Measurements from ENCODE around the gene IREB2.
A peak's percentile ranks its signal among the peaks of the same experiment; 100 is the strongest.
"Not testable (repeated sequence)": the region's sequence is repeated elsewhere in the genome, so short reads cannot be mapped to it uniquely, and the experiment has no call there.

Gene IREB2

GRCh38 chr15:78419367-78419766, 18.6 kb upstream of the IREB2 start:
- peaks cover 5% of the 10 kb centered on the region for H3K4me1 Mint-ChIP-seq (ENCODE audit: low read depth)
- H3K27me3 Mint-ChIP-seq, result peaks cover 2% of the 10 kb centered on the region
- H3K27ac Mint-ChIP-seq, result no peak overlapping the region
- H3K36me3 Mint-ChIP-seq, result no peaks in the 10 kb centered on the region
- H3K9me3 Mint-ChIP-seq (ENCODE audit: low read depth), result no peaks in the 10 kb centered on the region
- H3K4me3 Mint-ChIP-seq, result no peak overlapping the region

GRCh38 chr15:78420220-78420619, 17.8 kb upstream of the IREB2 start:
- H3K4me3 Mint-ChIP-seq, result no peak overlapping the region
- H3K36me3 Mint-ChIP-seq, result no peaks in the 10 kb centered on the region
- no peaks in the 10 kb centered on the region for H3K9me3 Mint-ChIP-seq (ENCODE audit: low read depth)
- H3K27ac Mint-ChIP-seq, result no peak overlapping the region
- peaks cover 2% of the 10 kb centered on the region for H3K27me3 Mint-ChIP-seq
- H3K4me1 Mint-ChIP-seq (ENCODE audit: low read depth), result peaks cover 10% of the 10 kb centered on the region

GRCh38 chr15:78420766-78421165, 17.2 kb upstream of the IREB2 start:
- no peaks in the 10 kb centered on the region for H3K36me3 Mint-ChIP-seq
- H3K27me3 Mint-ChIP-seq, result peaks cover 2% of the 10 kb centered on the region
- H3K27ac Mint-ChIP-seq, result no peak overlapping the region
- no peaks in the 10 kb centered on the region for H3K9me3 Mint-ChIP-seq (ENCODE audit: low read depth)
- no peak overlapping the region for H3K4me3 Mint-ChIP-seq
- peaks cover 16% of the 10 kb centered on the region for H3K4me1 Mint-ChIP-seq (ENCODE audit: low read depth)

- no peaks in the 10 kb centered on the region for H3K36me3 Mint-ChIP-seq
- peaks cover 2% of the 10 kb centered on the region for H3K27me3 Mint-ChIP-seq
- no peak overlapping the region for H3K27ac Mint-ChIP-seq
- H3K4me3 Mint-ChIP-seq, result no peak overlapping the region
- H3K9me3 Mint-ChIP-seq (ENCODE audit: low read depth), result no peaks in the 10 kb centered on the region
- H3K4me1 Mint-ChIP-seq (ENCODE audit: low read depth), result peaks cover 22% of the 10 kb centered on the region
Measured at GRCh38 chr15:78421238-78421965, 16.6 kb upstream of the IREB2 start.

- Mint-ChIP-seq H3K4me3 (no peak overlapping the region), H3K4me1 (ENCODE audit: low read depth) (peaks cover 23% of the 10 kb centered on the region), H3K9me3 (ENCODE audit: low read depth) (no peaks in the 10 kb centered on the region), H3K36me3 (no peaks in the 10 kb centered on the region), H3K27me3 (peaks cover 2% of the 10 kb centered on the region), H3K27ac (no peak overlapping the region)
Measured at GRCh38 chr15:78422571-78423340, 15.3 kb upstream of the IREB2 start.

GRCh38 chr15:78424673-78425072, 13.3 kb upstream of the IREB2 start:
- no peaks in the 10 kb centered on the region for H3K9me3 Mint-ChIP-seq (ENCODE audit: low read depth)
- no peak overlapping the region for H3K4me3 Mint-ChIP-seq
- H3K27me3 Mint-ChIP-seq, result peaks cover 2% of the 10 kb centered on the region
- no peaks in the 10 kb centered on the region for H3K36me3 Mint-ChIP-seq
- H3K4me1 Mint-ChIP-seq (ENCODE audit: low read depth), result peaks cover 23% of the 10 kb centered on the region
- H3K27ac Mint-ChIP-seq, result no peak overlapping the region

GRCh38 chr15:78425643-78426042, 12.4 kb upstream of the IREB2 start:
- Mint-ChIP-seq H3K4me3 (peak overlapping the region; percentile 64), H3K4me1 (ENCODE audit: low read depth) (peaks cover 23% of the 10 kb centered on the region), H3K36me3 (no peaks in the 10 kb centered on the region), H3K9me3 (ENCODE audit: low read depth) (no peaks in the 10 kb centered on the region), H3K27ac (no peak overlapping the region), H3K27me3 (peaks cover 7% of the 10 kb centered on the region)

GRCh38 chr15:78426300-78426699, 11.7 kb upstream of the IREB2 start:
- Mint-ChIP-seq H3K4me3 (peak overlapping the region; percentile 64), H3K4me1 (ENCODE audit: low read depth) (peaks cover 23% of the 10 kb centered on the region), H3K9me3 (ENCODE audit: low read depth) (no peaks in the 10 kb centered on the region), H3K27me3 (peaks cover 8% of the 10 kb centered on the region), H3K36me3 (no peaks in the 10 kb centered on the region), H3K27ac (peak overlapping the region; percentile 18)

GRCh38 chr15:78427953-78428352, 10.1 kb upstream of the IREB2 start:
- no peak overlapping the region for H3K27ac Mint-ChIP-seq
- peaks cover 22% of the 10 kb centered on the region for H3K4me1 Mint-ChIP-seq (ENCODE audit: low read depth)
- H3K27me3 Mint-ChIP-seq, result peaks cover 6% of the 10 kb centered on the region
- no peaks in the 10 kb centered on the region for H3K36me3 Mint-ChIP-seq
- H3K4me3 Mint-ChIP-seq, result no peak overlapping the region
- no peaks in the 10 kb centered on the region for H3K9me3 Mint-ChIP-seq (ENCODE audit: low read depth)

- no peaks in the 10 kb centered on the region for H3K9me3 Mint-ChIP-seq (ENCODE audit: low read depth)
- no peak overlapping the region for H3K27ac Mint-ChIP-seq
- H3K36me3 Mint-ChIP-seq, result no peaks in the 10 kb centered on the region
- peaks cover 6% of the 10 kb centered on the region for H3K27me3 Mint-ChIP-seq
- no peak overlapping the region for H3K4me3 Mint-ChIP-seq
- peaks cover 20% of the 10 kb centered on the region for H3K4me1 Mint-ChIP-seq (ENCODE audit: low read depth)
Measured at GRCh38 chr15:78429477-78429876, 8.5 kb upstream of the IREB2 start.

- Mint-ChIP-seq H3K9me3 (ENCODE audit: low read depth) (no peaks in the 10 kb centered on the region), H3K27me3 (peaks cover 6% of the 10 kb centered on the region), H3K4me1 (ENCODE audit: low read depth) (peaks cover 8% of the 10 kb centered on the region), H3K36me3 (no peaks in the 10 kb centered on the region), H3K27ac (no peak overlapping the region), H3K4me3 (no peak overlapping the region)
Measured at GRCh38 chr15:78431955-78432354, 6.1 kb upstream of the IREB2 start.

GRCh38 chr15:78432664-78433063, 5.4 kb upstream of the IREB2 start:
- no peaks in the 10 kb centered on the region for H3K36me3 Mint-ChIP-seq
- no peaks in the 10 kb centered on the region for H3K9me3 Mint-ChIP-seq (ENCODE audit: low read depth)
- H3K27ac Mint-ChIP-seq, result no peak overlapping the region
- H3K27me3 Mint-ChIP-seq, result peaks cover 6% of the 10 kb centered on the region
- no peak overlapping the region for H3K4me3 Mint-ChIP-seq
- H3K4me1 Mint-ChIP-seq (ENCODE audit: low read depth), result peaks cover 13% of the 10 kb centered on the region

- no peak overlapping the region for H3K27ac Mint-ChIP-seq
- peaks cover 16% of the 10 kb centered on the region for H3K4me1 Mint-ChIP-seq (ENCODE audit: low read depth)
- H3K27me3 Mint-ChIP-seq, result peaks cover 6% of the 10 kb centered on the region
- no peak overlapping the region for H3K4me3 Mint-ChIP-seq
- no peaks in the 10 kb centered on the region for H3K9me3 Mint-ChIP-seq (ENCODE audit: low read depth)
- H3K36me3 Mint-ChIP-seq, result no peaks in the 10 kb centered on the region
Measured at GRCh38 chr15:78434134-78434533, 3.9 kb upstream of the IREB2 start.

GRCh38 chr15:78434711-78435110, 3.3 kb upstream of the IREB2 start:
- H3K4me3 Mint-ChIP-seq; H3K27me3 Mint-ChIP-seq; H3K9me3 Mint-ChIP-seq (ENCODE audit: low read depth); H3K27ac Mint-ChIP-seq; H3K36me3 Mint-ChIP-seq: not testable (repeated sequence)
- H3K4me1 Mint-ChIP-seq (ENCODE audit: low read depth), result peaks cover 19% of the 10 kb centered on the region

- H3K27ac Mint-ChIP-seq, result peak overlapping the region; percentile 98
- H3K4me3 Mint-ChIP-seq, result peak overlapping the region; percentile 93
- peaks cover 9% of the 10 kb centered on the region for H3K36me3 Mint-ChIP-seq
- no peaks in the 10 kb centered on the region for H3K9me3 Mint-ChIP-seq (ENCODE audit: low read depth)
- H3K27me3 Mint-ChIP-seq, result no peaks in the 10 kb centered on the region
- peaks cover 39% of the 10 kb centered on the region for H3K4me1 Mint-ChIP-seq (ENCODE audit: low read depth)
Measured at GRCh38 chr15:78437107-78437761, 782 bp upstream of the IREB2 start.
